D721Med (cell line): ENCODE measurements around the gene SMG6.

Experiments
- DNase-seq: peaks from one replicate; pipeline ENCODE4 v3.0.0; 2011; ENCODE audit warnings: low spot score; ENCODE audit not compliant: insufficient read length
- FAIRE-seq: peaks from 2 replicates; lab custom pipeline; 2011; peaks lifted over from hg19 to GRCh38; lab: Jason Lieb, UNC
- TF ChIP-seq, protein P1 (sequence below): IDR thresholded peaks from 2 replicates; pipeline ENCODE4 v1.5.1; 2012; ENCODE audit warnings: mild to moderate bottlenecking, control low read depth; ENCODE audit not compliant: insufficient read depth; ENCODE audit errors: missing control alignments

SMG6 gene

DNA sequence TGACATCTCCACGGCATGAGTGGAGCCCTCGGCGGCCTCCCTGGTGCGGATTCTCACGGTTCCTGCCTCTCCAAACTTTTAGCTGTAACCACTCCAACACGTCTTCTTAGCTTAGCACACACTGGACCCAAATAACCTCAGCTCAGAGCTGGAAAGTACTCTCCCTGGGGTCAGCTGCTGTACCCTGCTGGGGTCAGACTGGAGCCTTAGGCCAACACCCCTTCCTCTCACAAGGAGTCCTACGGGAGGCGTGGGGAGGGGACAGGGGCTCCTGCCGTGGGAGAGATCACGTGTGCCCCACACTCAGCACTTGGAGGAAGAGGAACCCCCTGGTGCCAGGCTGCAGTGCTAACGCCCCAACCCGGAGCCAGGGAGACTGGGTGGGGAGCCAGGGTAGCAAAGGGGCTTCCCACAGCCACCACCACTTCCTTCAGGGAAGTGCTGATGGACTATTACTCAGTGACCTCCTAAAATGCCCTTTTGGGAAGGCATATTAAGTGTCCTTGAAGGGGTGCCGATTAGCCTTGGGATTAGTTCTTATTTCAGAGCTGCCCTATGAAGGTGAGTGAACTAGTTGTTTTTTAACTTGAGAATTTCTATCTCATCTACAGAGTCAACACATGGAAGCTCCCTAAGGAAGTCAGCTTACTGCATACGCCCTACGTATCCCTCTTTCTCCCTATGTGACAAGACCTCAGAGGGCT is 124.6 kb downstream of the SMG6 start:
- no peak for DNase-seq

DNA sequence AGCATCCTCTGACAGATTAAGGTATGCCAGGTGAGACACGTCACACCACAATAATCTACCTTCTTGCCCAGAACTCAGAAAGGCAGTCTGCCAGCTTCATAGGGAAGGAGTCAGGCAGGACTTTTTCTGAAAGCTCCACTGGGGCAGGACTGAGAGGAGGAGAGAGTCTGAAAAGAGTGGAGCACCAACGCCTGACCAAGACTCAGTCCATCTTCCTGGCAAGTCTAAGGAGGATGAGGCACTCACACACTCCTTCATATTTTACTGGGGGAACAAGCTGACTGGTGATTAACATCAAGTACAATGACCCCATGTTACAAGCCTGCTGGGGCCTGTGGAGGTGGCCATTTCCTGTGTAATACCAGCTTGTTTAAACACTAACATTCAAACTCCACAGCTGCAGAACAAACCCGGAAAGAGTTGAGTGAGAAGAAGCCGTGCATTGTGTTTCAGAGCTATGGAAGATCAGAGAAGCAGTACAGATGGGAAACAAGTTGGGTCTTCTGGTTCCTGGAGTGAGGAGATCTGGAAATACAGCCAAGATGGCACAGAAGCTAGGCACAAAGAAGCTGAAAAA is 126.3 kb downstream of the SMG6 start:
- TF ChIP-seq, protein P1, sequence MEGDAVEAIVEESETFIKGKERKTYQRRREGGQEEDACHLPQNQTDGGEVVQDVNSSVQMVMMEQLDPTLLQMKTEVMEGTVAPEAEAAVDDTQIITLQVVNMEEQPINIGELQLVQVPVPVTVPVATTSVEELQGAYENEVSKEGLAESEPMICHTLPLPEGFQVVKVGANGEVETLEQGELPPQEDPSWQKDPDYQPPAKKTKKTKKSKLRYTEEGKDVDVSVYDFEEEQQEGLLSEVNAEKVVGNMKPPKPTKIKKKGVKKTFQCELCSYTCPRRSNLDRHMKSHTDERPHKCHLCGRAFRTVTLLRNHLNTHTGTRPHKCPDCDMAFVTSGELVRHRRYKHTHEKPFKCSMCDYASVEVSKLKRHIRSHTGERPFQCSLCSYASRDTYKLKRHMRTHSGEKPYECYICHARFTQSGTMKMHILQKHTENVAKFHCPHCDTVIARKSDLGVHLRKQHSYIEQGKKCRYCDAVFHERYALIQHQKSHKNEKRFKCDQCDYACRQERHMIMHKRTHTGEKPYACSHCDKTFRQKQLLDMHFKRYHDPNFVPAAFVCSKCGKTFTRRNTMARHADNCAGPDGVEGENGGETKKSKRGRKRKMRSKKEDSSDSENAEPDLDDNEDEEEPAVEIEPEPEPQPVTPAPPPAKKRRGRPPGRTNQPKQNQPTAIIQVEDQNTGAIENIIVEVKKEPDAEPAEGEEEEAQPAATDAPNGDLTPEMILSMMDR: no peak
- DNase-seq: no peak
- no peak for FAIRE-seq

More for the DNA sequence above, 124.6 kb downstream of the SMG6 start:
- TF ChIP-seq, protein P1: no peak
- no peak for FAIRE-seq

DNA sequence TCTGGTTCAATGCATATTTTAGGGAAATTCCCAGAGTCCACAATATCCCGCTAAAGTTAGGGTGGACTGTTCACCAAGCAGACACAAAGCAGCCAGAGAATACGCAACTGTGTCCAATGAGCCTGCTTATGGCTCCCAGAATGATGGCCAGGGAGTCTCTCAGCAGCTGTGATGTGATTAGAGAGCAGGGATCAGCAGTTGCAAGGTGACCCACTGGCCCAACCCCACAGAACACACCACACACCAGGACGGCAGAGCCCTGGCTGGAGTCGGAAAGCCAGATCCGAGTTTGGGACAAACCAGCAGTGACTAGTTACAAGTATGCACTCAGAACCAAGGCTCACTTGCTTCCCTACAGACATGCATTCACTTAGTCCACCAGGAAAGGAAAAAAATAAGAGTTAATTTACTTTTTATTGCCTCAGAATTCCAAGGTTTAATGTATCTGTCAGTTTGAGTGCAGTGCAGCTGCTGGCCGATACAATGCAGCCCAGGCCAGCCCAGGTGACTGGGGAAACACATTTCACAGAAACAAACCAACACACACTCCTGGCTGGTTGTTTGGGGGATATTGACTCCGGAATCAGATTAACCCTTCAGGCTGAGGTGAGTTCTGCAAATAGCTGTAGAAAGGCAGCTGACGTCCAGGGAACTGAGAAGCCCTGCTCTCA is 127.0 kb downstream of the SMG6 start:
- FAIRE-seq (no peak), DNase-seq (no peak)
- TF ChIP-seq, protein P1: no peak

DNA sequence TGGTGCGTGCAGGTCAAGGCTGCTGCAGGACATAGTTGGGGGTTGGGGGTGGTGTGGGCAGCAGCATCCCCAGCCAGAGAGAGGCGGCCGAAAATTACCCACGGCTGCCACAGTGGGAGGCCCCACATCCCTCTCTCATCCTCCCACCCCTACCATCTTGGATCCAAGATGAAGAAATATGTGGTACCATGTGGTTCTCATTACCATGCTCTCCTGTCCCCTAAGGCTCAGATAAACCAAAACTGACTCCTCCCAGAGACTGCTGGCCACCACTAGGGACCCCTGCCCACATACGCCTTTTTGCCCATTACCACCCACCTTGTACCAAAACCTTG is 128.3 kb downstream of the SMG6 start:
- FAIRE-seq (no peak), DNase-seq (no peak)
- TF ChIP-seq, protein P1: no peak

DNA sequence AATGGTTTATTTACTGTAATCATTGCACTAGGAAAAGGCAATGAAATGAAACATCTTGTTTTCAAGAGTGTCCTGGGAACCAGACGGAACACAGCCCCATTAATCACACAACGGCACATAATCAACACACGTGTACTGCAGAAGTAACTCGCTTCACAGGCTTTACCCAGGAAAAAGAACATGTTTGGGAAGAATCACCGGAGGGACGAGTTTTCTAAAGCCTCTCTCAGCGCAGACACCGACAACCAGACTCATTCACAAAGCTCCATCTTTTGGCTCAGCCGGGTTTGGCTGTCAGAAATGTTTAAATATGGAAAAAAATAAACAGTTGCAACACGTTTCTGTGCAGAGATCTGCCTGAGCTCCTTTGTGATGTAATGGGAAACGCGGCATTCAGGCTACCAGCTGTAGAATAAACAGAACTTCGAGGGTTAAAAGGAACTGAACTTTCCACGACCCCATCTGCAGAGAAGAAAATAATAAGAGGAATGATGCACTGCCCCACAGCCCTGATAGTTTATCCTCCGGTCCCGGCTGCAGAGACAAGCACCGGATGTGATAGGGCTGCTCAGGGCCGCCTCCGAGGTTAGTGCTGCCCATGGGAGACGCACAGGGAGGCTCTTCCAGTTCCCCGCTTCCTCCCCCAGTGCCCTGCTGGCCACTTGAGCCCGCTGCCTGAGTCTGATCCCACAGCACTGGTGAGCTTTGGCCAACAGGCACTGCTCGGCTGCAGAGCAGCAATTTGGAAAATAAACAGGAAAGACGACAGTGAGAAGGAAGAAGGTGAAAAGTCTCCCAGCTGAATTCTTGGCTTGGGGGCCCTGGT is 128.9 kb downstream of the SMG6 start:
- DNase-seq (no peak), FAIRE-seq (no peak)
- TF ChIP-seq, protein P1: no peak

DNA sequence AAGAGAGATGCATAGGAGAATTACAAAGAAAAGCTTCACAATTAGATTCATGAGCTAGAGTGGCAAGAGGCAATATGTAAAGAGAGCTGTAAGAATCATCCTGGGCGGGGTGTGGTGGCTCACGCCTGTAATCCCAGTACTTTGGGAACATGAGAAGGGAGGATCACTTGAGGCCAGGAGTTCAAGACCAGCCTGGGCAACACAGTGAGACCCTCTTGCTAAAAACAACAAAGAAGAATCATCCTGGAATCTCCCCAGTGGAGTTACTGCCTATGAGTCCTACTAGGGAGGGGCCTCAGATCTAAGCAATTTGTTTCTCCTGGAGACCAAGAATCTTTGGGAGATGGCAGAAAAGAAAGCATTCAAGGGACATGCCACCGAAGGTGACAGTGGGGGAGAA is 129.6 kb downstream of the SMG6 start:
- TF ChIP-seq, protein P1: no peak
- FAIRE-seq: no peak
- no peak for DNase-seq
